Measurements from ENCODE around the gene C6orf15.

Gene C6orf15

GRCh38 chr6:31130751-31131150, 18.4 kb upstream of the C6orf15 start:
- no peak for DNase-seq (ENCODE audit: low read depth)
- no peak for TF ChIP-seq CTCF (IDR thresholded peaks at IDR 0.05; ENCODE audit: control insufficient read depth, extremely low read depth, insufficient read depth)
- H3K4me3 ChIP-seq (ENCODE audit: low read depth, low read length): no peak overlapping the region

GRCh38 chr6:31129130-31129529, 16.8 kb upstream of the C6orf15 start:
- H3K4me3 ChIP-seq (ENCODE audit: low read depth, low read length): no peak overlapping the region
- peak; percentile 56 for DNase-seq (ENCODE audit: low read depth)
- TF ChIP-seq CTCF (IDR thresholded peaks at IDR 0.05; ENCODE audit: control insufficient read depth, extremely low read depth, insufficient read depth): no peak

- H3K4me3 ChIP-seq (ENCODE audit: low read depth, low read length): no peak overlapping the region
- peak; percentile 76 for TF ChIP-seq CTCF (IDR thresholded peaks at IDR 0.05; ENCODE audit: control insufficient read depth, extremely low read depth, insufficient read depth)
- no peak for DNase-seq (ENCODE audit: low read depth)
These were observed 15.8 kb upstream of the C6orf15 start for GRCh38 chr6:31128093-31128676.

GRCh38 chr6:31126396-31127175, 14.2 kb upstream of the C6orf15 start:
- TF ChIP-seq CTCF (IDR thresholded peaks at IDR 0.05; ENCODE audit: control insufficient read depth, extremely low read depth, insufficient read depth): no peak
- no peak overlapping the region for H3K4me3 ChIP-seq (ENCODE audit: low read depth, low read length)
- no peak for DNase-seq (ENCODE audit: low read depth)

- H3K4me3 ChIP-seq (ENCODE audit: low read depth, low read length): no peak overlapping the region
- no peak for DNase-seq (ENCODE audit: low read depth)
- no peak for TF ChIP-seq CTCF (IDR thresholded peaks at IDR 0.05; ENCODE audit: control insufficient read depth, extremely low read depth, insufficient read depth)
These were observed 13.4 kb upstream of the C6orf15 start for GRCh38 chr6:31125586-31126363.

GRCh38 chr6:31125162-31125561, 12.8 kb upstream of the C6orf15 start:
- TF ChIP-seq CTCF (IDR thresholded peaks at IDR 0.05; ENCODE audit: control insufficient read depth, extremely low read depth, insufficient read depth): no peak
- DNase-seq (ENCODE audit: low read depth): no peak
- H3K4me3 ChIP-seq (ENCODE audit: low read depth, low read length): no peak overlapping the region

All from LNCaP clone FGC (cell line).